T-cell (primary cell): ENCODE results near the gene GNAO1. TPM values are rescaled to one million over a fixed set of nuclear protein-coding genes. Genes with fewer than 3 reads are reported as not detected.

Source experiments
- ATAC-seq, 4 experiments: fragments of 200-7000 bp in 3 of 4; fragments of 150-1000 bp in 1 of 4; cut with Tn5 transposase; replicated peaks in 1 of 4; 1 replicate in 3 of 4; 2 replicates in 1 of 4; pipeline ENCODE4 v1.10.0; 2021; ENCODE audit warnings: moderate library complexity in 3 of 4, mild to moderate bottlenecking in 2 of 4, moderate number of reproducible peaks in 1 of 4
- CTCF ChIA-PET, 2 donors: fragments of 300-600 bp; sonication (Branson Sonifier 250); formaldehyde crosslinking; loops; one replicate each; lab custom pipeline; 2022; ENCODE audit warnings: antibody characterized with exemption in 2 of 2; lab: Charles Lee
- POLR2A ChIA-PET, 2 donors: fragments of 300-600 bp; sonication (Branson Sonifier 250); formaldehyde crosslinking; loops; one replicate each; lab custom pipeline; 2022; ENCODE audit warnings: antibody characterized with exemption in 2 of 2; lab: Charles Lee
- DNase-seq, 35 experiments: peaks; one replicate each; pipeline versions ENCODE4 v3.0.0 to v3.0.0-alpha.2; 2013 to 2023
- H3K27ac ChIP-seq: one replicate; pipeline ENCODE4 v1.5.1; 2013; ENCODE audit warnings: low read length
- H3K27me3 ChIP-seq, 2 experiments: replicated peaks in 1 of 2; 1 replicate in 1 of 2; 2 replicates in 1 of 2; pipeline versions ENCODE4 v1.6.1 to v1.7.0; 2013; ENCODE audit warnings: low read length in 1 of 2, mixed read lengths in 1 of 2; ENCODE audit not compliant: control insufficient read depth in 2 of 2, insufficient read depth in 2 of 2; ENCODE audit errors: extremely low read depth in 1 of 2
- H3K36me3 ChIP-seq, 2 donors: 1 replicate in 1 of 2; 2 replicates in 1 of 2; pipeline versions ENCODE4 v1.6.1 to v1.7.0; 2013; ENCODE audit warnings: low read length in 1 of 2; ENCODE audit not compliant: control insufficient read depth in 2 of 2, insufficient read depth in 1 of 2; ENCODE audit errors: extremely low read depth in 1 of 2
- H3K4me1 ChIP-seq, 2 experiments: 1 replicate in 1 of 2; 2 replicates in 1 of 2; pipeline versions ENCODE4 v1.6.1 to v1.7.0; 2013; ENCODE audit warnings: low read length in 2 of 2, mixed read lengths in 1 of 2; ENCODE audit not compliant: insufficient read depth in 2 of 2, control insufficient read depth in 1 of 2; ENCODE audit errors: extremely low read depth in 1 of 2
- H3K4me3 ChIP-seq, 2 donors: 1 replicate in 1 of 2; 2 replicates in 1 of 2; pipeline versions ENCODE4 v1.5.1 to v1.7.0; 2013; ENCODE audit warnings: mild to moderate bottlenecking in 2 of 2, low read length in 1 of 2, moderate library complexity in 1 of 2; ENCODE audit not compliant: control insufficient read depth in 1 of 2; ENCODE audit errors: extremely low read depth in 1 of 2
- H3K9me3 ChIP-seq: 2 replicates; pipeline ENCODE4 v1.7.0; 2013
- H3K27ac Mint-ChIP-seq, 2 donors: one replicate each; pipeline ENCODE4 v1.8.0; 2020 to 2021; ENCODE audit warnings: mild to moderate bottlenecking in 2 of 2, mixed read lengths in 2 of 2
- H3K27me3 Mint-ChIP-seq, 2 donors: one replicate each; pipeline ENCODE4 v1.8.0; 2021 to 2022; ENCODE audit warnings: mixed read lengths in 2 of 2
- H3K36me3 Mint-ChIP-seq: one replicate; pipeline ENCODE4 v1.8.0; 2021; ENCODE audit warnings: mixed read lengths
- H3K4me1 Mint-ChIP-seq, 3 donors: one replicate each; pipeline ENCODE4 v1.8.0; 2020 to 2022; ENCODE audit warnings: mixed read lengths in 3 of 3, mild to moderate bottlenecking in 1 of 3
- H3K4me3 Mint-ChIP-seq, 3 donors: one replicate each; pipeline ENCODE4 v1.8.0; 2020 to 2022; ENCODE audit warnings: mild to moderate bottlenecking in 3 of 3, mixed read lengths in 3 of 3, moderate library complexity in 3 of 3
- H3K9me3 Mint-ChIP-seq, 3 donors: one replicate each; pipeline ENCODE4 v1.8.0; 2020 to 2022; ENCODE audit warnings: mixed read lengths in 3 of 3
- whole genome bisulfite sequencing: methylation state at CpG from one replicate; pipeline ENCODE4 v1.1.5; 2013; ENCODE audit warnings: missing lambda C conversion rate; ENCODE audit not compliant: insufficient coverage; 5-methylcytosine and 5-hydroxymethylcytosine counted together
- total RNA-seq, 35 experiments: library from RNA in 6 of 35; stranded (reverse) in 6 of 35; fragments of 120-200 nt in 1 of 35; gene quantifications; one replicate each; pipeline versions ENCODE4 v1.2.1 to v1.2.4 and lab custom pipeline; 2013 to 2026

Gene GNAO1
- total RNA-seq, 5 donors from 2014 or later (not counting 1 experiment from before 2014, with no cell fraction given): 3.9 to 14.2 (median 12.6) TPM

DNA sequence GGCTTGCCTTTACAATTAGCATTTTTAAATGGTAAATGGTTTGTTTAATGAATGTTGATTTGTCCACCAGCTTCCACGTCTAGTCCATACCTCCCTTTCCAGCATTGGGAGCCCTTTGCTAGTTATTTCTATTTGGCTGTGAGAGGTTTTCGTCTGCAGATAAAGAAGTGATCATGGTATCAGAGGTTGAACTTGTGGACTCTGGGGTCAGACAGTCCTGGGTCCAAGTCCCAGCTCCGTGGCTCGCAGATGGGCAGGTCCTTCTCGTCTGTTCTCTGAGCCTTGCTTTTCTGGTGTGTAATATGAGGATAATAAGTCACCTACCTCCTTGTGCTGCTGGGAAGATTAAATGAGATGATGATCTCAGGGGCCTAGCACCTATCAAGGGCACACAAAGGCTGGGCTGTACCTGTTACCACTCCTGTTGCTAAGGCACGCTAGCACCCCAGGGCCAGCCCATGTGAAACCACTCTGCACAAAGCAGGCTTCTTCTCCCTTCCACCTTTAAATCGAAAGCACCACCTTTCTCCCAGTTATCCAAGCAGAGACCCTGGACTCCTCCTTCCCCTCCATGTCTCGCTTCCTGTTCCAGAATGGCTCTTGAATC is 103.9 kb downstream of the GNAO1 start:
- Mint-ChIP-seq H3K27ac (no peak overlapping the region), H3K27me3 (peaks cover 0 to 1% of the 10 kb centered on the region in 2 donors), H3K9me3 (no peaks in the 10 kb centered on the region), H3K4me3 (no peak overlapping the region), H3K4me1 (peaks cover 0 to 2% (median 0%) of the 10 kb centered on the region in 3 donors), H3K36me3 (no peaks in the 10 kb centered on the region)
- ChIA-PET POLR2A (no interaction called here), CTCF (no interaction called here)
- 94% methylated on average over 6 of the region's 8 CpGs for WGBS
- no peaks in the 10 kb centered on the region for H3K9me3 ChIP-seq
- H3K4me3 ChIP-seq: no peak overlapping the region
- no peaks in the 10 kb centered on the region for H3K36me3 ChIP-seq
- H3K4me1 ChIP-seq: no peaks in the 10 kb centered on the region
- no peak overlapping the region for H3K27ac ChIP-seq
- DNase-seq: no peak
- no peak for ATAC-seq
- H3K27me3 ChIP-seq: no peaks in the 10 kb centered on the region

- H3K9me3 ChIP-seq: no peaks in the 10 kb centered on the region
- no peak overlapping the region for H3K4me3 Mint-ChIP-seq
- H3K36me3 ChIP-seq: no peaks in the 10 kb centered on the region
- CTCF ChIA-PET: no interaction called here
- ATAC-seq: no peak
- DNase-seq: no peak
- POLR2A ChIA-PET: no interaction called here
- peaks cover 0 to 2% (median 0%) of the 10 kb centered on the region in 3 donors for H3K4me1 Mint-ChIP-seq
- 80% methylated on average over 8 of the region's 12 CpGs for WGBS
- H3K4me1 ChIP-seq: no peaks in the 10 kb centered on the region
- no peak overlapping the region for H3K4me3 ChIP-seq
- no peak overlapping the region for H3K27ac Mint-ChIP-seq
- no peaks in the 10 kb centered on the region for H3K27me3 ChIP-seq
- no peaks in the 10 kb centered on the region for H3K9me3 Mint-ChIP-seq
- H3K36me3 Mint-ChIP-seq: no peaks in the 10 kb centered on the region
- peaks cover 0 to 1% of the 10 kb centered on the region in 2 donors for H3K27me3 Mint-ChIP-seq
- H3K27ac ChIP-seq: no peak overlapping the region
Observed at GRCh38 chr16:56295739-56296527, 104.6 kb downstream of the GNAO1 start.

GRCh38 chr16:56297684-56298083 is 106.4 kb downstream of the GNAO1 start:
- no peaks in the 10 kb centered on the region for H3K36me3 ChIP-seq
- H3K27me3 Mint-ChIP-seq: peaks cover 0 to 1% of the 10 kb centered on the region in 2 donors
- H3K9me3 ChIP-seq: no peaks in the 10 kb centered on the region
- H3K4me3 Mint-ChIP-seq: no peak overlapping the region
- H3K27ac ChIP-seq: no peak overlapping the region
- WGBS: 92% methylated on average over 3 of the region's 7 CpGs
- H3K27me3 ChIP-seq: no peaks in the 10 kb centered on the region
- H3K27ac Mint-ChIP-seq: no peak overlapping the region
- ChIA-PET POLR2A (no interaction called here), CTCF (interaction anchor here in 1 of 2 donors (1.0 kb wide), 1 partner anchor 17 kb away, joined by 3 read pairs; no protein-coding TSS in a partner anchor)
- no peaks in the 10 kb centered on the region for H3K9me3 Mint-ChIP-seq
- no peaks in the 10 kb centered on the region for H3K4me1 ChIP-seq
- no peak for DNase-seq
- no peak overlapping the region for H3K4me3 ChIP-seq
- H3K4me1 Mint-ChIP-seq: peaks cover 0 to 2% (median 0%) of the 10 kb centered on the region in 3 donors
- no peaks in the 10 kb centered on the region for H3K36me3 Mint-ChIP-seq
- no peak for ATAC-seq

DNA sequence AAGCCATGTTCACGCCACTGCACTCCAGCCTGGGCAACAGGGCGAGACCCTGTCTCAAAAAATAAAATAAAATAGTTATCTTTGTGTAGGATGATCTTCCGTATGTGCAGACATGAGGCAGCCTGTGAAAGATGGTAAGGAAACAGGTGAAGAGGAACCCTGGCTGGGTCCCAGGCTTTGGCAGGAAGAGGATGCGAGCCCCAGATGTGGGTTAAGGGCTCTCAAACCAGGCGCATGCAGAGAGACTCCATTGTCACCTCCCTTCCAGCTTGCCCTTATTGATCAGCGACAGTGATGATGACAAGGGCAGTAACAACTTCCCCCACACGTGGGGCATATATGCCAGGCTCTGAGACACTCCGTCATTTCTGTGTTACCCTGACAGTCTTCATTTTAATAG is 106.8 kb downstream of the GNAO1 start:
- Histone ChIP-seq H3K27ac (no peak overlapping the region), H3K4me1 (no peaks in the 10 kb centered on the region), H3K4me3 (no peak overlapping the region), H3K36me3 (no peaks in the 10 kb centered on the region), H3K9me3 (no peaks in the 10 kb centered on the region), H3K27me3 (peaks cover 0 to under 1% of the 10 kb centered on the region in 2 experiments)
- ChIA-PET CTCF (no interaction called here), POLR2A (no interaction called here)
- H3K27me3 Mint-ChIP-seq: peaks cover 0 to 1% of the 10 kb centered on the region in 2 donors
- no peak for ATAC-seq
- no peak overlapping the region for H3K27ac Mint-ChIP-seq
- H3K4me3 Mint-ChIP-seq: no peak overlapping the region
- no peaks in the 10 kb centered on the region for H3K36me3 Mint-ChIP-seq
- no CpG with 5 or more reads among the region's 8 CpGs for WGBS
- no peak for DNase-seq
- H3K4me1 Mint-ChIP-seq: peaks cover 0 to 2% (median 0%) of the 10 kb centered on the region in 3 donors
- no peaks in the 10 kb centered on the region for H3K9me3 Mint-ChIP-seq

DNA sequence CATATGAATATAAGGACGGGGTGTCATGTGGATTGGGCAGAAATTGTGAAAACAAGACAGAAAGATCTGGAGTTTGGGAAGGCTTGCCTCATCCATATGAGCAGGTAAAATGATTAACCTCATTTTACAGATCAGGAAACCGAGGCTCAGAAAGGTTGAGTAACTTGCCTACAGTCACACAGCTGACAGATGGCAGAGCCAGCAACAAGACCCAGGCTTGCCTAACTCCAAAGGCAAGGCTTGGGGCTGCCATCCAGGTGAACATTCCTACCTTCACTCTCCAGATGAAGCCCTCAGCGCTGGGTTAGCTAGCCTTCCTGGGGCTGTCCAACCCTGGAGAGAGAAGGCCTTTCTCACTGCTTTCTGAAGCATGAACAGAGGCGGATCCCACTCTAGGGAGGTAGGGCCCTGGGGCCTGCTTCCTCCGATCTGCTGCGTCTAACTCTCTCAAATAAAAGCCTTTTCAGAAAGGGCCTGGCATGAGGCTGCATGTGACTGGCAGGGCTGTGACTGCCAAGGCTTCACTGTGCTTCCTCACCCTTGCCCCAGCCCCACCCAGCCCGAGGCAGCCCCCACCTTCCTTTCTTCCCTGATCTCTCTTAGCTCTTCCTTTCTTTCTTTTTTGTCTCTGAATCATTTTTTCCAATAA is 107.8 kb downstream of the GNAO1 start:
- Histone ChIP-seq H3K27me3 (peaks cover 0 to 6% of the 10 kb centered on the region in 2 experiments), H3K4me3 (no peak overlapping the region), H3K9me3 (no peaks in the 10 kb centered on the region), H3K36me3 (no peaks in the 10 kb centered on the region), H3K27ac (no peak overlapping the region), H3K4me1 (no peaks in the 10 kb centered on the region)
- no peaks in the 10 kb centered on the region for H3K9me3 Mint-ChIP-seq
- peaks cover 0 to 1% of the 10 kb centered on the region in 2 donors for H3K27me3 Mint-ChIP-seq
- H3K27ac Mint-ChIP-seq: no peak overlapping the region
- peaks cover 0 to 2% (median 0%) of the 10 kb centered on the region in 3 donors for H3K4me1 Mint-ChIP-seq
- POLR2A ChIA-PET: no interaction called here
- no peak for DNase-seq
- 80% methylated on average over 2 of the region's 7 CpGs for WGBS
- no peaks in the 10 kb centered on the region for H3K36me3 Mint-ChIP-seq
- CTCF ChIA-PET: no interaction called here
- no peak for ATAC-seq
- H3K4me3 Mint-ChIP-seq: no peak overlapping the region

- H3K27ac Mint-ChIP-seq: no peak overlapping the region
- POLR2A ChIA-PET: no interaction called here
- 80% methylated on average over 2 of the region's 4 CpGs for WGBS
Observed at GRCh38 chr16:56300242-56300623, 108.9 kb downstream of the GNAO1 start.

More at GRCh38 chr16:56300242-56300623, 108.9 kb downstream of the GNAO1 start:
- no peaks in the 10 kb centered on the region for H3K36me3 ChIP-seq
- DNase-seq (no peak), ATAC-seq (no peak)
- no peak overlapping the region for H3K4me3 ChIP-seq
- no peak overlapping the region for H3K27ac ChIP-seq
- Mint-ChIP-seq H3K4me1 (peaks cover 0 to 2% (median 0%) of the 10 kb centered on the region in 3 donors), H3K27me3 (peaks cover 0 to 1% of the 10 kb centered on the region in 2 donors), H3K9me3 (no peaks in the 10 kb centered on the region), H3K36me3 (no peaks in the 10 kb centered on the region), H3K4me3 (no peak overlapping the region)
- no peaks in the 10 kb centered on the region for H3K4me1 ChIP-seq
- CTCF ChIA-PET: no interaction called here
- H3K9me3 ChIP-seq: no peaks in the 10 kb centered on the region
- H3K27me3 ChIP-seq: peaks cover 0 to 6% of the 10 kb centered on the region in 2 experiments
